CD4-positive, alpha-beta T cell treated with Interleukin-2 at 100 ng/mL for 4 hours (primary cell): Measurements from ENCODE around the gene CABCOCO1.

Experiments
- DNase-seq: peaks from one replicate; pipeline ENCODE4 v3.0.0-alpha.2; 2020; ENCODE audit warnings: low spot score

CABCOCO1 gene

DNA sequence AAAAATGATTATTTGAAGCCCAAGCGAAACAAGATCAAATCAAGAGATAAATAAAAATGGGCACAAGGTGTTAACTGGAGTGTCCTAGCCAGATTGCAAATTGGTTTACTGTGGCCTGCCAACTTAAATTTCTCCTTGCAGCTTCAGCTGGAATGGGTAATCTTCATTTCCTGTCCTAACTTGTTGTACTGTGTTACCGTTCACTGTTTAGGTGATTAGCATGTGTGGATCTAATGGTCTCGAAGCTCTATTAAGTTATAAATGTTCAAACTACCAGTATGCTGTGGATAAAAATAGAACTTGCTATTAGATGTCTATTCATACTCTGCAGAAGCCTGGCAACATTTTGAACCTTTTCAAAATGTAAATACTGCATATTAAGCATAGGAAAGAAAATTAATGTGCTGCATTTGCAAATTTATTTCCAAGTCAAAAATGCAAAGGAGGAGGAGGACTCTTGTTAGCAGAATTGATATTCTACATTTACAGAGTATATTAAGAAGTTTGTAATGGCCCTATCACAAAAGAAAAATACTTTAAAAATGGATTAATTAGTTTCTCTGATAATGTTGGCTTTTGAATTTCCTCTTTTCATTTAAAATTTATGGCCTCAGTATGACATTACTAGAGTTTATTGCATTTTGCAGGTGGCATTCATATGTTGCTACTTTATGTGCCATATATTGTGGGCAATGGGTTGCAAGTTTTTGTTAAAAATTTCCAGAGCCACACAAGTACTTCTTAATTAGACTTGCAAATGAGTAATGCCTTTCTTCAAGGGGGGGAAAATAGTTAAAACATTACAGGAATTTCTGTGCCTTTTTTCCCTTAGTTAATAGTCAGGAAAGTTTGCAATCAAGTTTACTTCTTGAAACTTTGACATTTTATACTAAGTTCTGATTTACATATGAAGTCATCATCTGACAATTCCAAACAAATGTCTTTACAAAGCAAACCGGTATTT lies 92.1 kb downstream of the CABCOCO1 start:
- DNase-seq: no peak

- no peak for DNase-seq
Measured at GRCh38 chr10:61757001-61757400, 94.3 kb downstream of the CABCOCO1 start.

- no peak for DNase-seq
Measured at GRCh38 chr10:61757525-61758397, 95.0 kb downstream of the CABCOCO1 start.

DNA sequence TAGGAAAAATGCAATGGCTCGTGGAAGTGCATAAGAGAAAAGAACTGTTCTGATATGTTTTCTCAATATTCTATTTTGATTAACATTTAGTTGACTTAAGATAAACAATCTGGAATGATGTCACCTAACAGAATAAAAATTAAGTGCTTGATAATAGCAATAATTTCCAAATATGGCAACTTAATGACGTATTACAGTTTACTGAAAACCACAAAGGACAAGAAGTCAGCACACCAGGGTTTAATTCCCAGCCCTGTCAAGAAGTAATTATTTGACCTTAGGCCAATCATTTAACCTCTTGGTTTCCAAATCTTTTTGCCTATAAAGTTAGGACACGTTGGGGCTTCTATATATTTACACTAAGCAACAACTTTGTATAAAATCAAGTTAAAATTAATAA lies 95.7 kb downstream of the CABCOCO1 start:
- no peak for DNase-seq

- DNase-seq: no peak
Measured at GRCh38 chr10:61759751-61760150, 97.0 kb downstream of the CABCOCO1 start.

DNA sequence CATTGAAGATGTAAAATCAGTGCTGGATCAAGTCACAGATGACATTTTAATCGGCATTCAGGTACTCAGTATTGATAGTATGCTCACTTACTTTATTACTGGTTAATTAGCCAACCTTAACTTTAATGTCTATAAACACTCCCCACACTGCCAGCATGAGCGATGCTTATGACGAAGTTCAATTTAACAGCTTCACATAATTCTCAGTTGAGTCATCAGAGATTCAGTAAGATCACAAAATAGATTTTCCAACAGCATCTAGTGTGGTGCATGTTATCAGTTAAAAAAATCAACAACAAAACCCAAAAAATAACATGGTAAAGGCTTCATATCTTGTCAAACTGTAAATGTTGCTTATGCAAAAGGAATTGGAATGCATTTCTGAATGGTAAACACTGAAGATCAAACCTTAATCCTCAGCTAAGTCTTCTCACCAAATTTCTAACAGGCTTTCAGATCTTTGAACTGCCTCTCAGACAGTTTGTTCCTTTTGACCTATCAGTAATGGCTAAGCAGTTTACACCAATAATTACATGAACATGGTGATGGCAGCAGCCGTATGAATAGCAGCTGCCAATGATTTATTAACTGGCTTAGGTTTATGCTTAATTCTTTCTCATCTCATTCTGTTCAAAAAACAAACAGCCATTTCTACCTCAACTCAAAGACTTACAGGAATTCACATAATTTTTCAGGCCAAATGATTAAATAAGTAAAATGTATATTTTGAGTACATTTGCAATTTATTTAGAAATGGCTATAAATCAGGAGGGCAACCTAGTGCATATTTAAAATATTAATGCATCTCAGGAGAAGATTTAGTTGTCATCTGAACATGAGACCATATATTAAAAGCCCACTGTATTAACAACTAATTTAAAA lies 98.5 kb downstream of the CABCOCO1 start:
- DNase-seq: no peak

- DNase-seq: no peak
Measured at GRCh38 chr10:61761825-61762217, 99.1 kb downstream of the CABCOCO1 start.

GRCh38 chr10:61763778-61764177 lies 101.0 kb downstream of the CABCOCO1 start:
- DNase-seq: no peak

GRCh38 chr10:61764486-61764885 lies 101.8 kb downstream of the CABCOCO1 start:
- no peak for DNase-seq

DNA sequence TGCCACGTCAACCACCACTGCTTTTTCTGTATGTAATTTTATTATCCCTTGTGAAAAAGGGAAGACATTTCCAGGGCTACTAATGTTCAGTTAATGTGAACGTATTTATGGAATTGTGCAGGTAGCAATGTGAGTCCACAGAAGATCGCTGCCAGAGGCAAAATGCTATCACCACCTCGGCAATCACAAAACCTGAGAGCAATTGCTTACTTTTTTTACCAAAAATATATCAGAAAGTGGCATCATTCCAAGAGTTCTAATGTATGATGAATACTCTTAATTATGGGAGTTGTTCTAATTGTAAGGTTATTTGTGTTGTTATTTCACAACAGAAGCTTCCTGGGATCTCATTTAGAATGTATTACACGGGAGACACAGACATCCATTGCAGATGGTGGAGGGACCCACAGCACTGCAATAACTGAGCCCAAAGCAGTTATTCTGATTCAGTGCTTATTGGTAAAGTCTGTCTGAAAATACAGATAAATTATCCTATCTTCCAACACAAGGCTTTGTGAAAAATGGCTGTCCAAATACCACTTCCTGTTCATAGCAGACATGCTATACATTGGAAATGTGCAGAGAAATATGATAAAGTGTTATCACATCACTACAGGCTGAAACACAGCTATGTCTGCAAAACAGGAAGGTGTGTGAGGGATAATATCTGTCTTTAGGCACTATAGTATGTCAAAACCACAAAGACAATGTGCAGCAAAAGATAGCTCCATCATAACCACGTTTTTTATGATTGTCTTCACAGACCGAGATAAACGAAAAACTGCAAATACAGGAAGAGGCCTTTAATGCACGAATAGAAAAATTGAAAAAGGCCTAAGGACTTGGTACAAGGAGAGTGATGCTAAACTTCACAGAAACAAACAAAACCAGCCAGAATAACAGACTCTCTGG lies 102.7 kb downstream of the CABCOCO1 start:
- DNase-seq: peak; percentile 15

- DNase-seq: no peak
Measured at GRCh38 chr10:61766927-61767326, 104.2 kb downstream of the CABCOCO1 start.

DNA sequence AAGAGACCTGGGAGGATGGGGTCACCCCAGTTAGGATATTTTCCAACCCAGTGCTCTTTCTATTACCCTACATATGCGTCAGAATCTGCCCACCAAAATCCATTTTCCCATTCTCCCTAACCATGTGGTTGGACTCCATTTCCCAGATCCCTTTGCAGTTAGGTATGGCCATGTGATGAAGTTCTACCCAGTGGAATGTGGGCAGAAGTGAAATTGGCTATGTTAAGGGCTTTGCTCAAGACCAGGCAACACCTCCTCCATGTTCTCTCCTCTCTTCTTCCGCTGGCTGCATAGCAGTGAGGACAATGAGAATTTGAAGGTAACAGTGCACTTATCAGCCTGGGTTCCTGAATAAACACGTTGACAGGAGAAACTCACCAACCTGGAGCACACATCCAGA lies 111.3 kb downstream of the CABCOCO1 start:
- no peak for DNase-seq

GRCh38 chr10:61775111-61775510 lies 112.4 kb downstream of the CABCOCO1 start:
- DNase-seq: no peak

DNA sequence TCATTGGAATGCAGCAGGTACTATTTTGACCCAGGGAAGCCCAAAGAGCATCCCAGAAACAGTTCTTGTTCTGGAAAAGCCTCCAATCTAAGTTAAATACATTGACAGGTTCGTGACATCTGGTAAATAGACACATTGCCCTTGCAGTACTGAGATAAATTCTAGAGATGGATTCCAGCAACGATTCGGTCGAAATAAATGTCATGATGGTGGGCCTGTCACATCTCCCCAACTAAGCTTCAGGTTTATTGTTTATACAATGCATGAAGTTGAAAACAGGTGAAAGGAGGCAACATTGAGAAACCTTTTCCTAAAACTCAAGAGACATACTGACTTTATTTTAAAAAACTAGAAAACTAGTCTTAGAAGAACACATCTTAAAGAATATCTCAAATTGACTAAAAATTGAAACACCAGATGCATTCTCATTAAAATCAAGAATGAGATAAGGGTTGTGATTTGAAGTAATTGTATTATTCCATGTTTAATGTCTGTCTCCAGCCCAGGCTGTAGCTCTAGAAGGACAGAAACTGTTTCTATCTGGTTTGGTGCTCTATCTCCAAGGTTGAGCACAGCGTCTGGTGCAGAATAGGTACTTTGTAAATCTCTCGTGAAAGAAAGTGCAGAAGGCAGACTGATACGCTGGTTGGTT lies 114.0 kb downstream of the CABCOCO1 start:
- no peak for DNase-seq

DNA sequence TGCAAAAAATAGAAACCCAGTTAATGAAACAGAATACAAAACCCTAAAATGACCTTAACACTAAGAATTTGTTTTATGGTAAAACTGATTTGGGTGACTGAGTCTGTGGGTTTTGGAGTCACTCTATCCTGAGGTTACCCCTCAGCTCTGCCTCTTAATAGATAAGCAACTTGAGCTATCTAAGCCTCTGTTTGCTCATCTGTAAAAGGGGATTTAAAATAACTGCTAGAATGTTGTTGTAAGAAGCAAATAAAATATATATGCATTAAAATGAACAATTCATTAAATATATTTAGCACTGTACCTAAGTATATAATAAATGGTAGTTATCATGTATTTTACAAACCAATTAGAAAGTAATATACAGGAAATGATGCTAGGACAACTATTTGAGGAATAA lies 115.4 kb downstream of the CABCOCO1 start:
- DNase-seq: no peak

DNA sequence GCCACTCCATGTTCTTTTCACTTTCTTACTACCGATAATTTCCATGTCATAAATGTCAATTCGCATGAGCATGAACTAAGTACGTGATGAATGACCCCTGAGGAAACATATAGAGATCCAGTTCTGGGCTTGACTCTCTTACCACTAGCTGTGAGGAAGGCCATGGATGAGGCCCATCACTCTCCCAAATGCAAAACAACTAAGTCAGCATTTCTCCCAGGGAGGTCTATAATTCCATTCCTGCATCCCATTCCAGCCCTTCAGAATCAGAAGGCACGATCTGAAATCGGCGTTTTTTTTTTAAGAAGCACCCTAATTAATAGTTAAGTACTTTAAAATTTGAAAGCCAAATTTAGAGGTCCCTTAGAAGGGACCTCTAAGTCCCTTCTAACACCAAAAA lies 116.5 kb downstream of the CABCOCO1 start:
- DNase-seq: no peak

DNA sequence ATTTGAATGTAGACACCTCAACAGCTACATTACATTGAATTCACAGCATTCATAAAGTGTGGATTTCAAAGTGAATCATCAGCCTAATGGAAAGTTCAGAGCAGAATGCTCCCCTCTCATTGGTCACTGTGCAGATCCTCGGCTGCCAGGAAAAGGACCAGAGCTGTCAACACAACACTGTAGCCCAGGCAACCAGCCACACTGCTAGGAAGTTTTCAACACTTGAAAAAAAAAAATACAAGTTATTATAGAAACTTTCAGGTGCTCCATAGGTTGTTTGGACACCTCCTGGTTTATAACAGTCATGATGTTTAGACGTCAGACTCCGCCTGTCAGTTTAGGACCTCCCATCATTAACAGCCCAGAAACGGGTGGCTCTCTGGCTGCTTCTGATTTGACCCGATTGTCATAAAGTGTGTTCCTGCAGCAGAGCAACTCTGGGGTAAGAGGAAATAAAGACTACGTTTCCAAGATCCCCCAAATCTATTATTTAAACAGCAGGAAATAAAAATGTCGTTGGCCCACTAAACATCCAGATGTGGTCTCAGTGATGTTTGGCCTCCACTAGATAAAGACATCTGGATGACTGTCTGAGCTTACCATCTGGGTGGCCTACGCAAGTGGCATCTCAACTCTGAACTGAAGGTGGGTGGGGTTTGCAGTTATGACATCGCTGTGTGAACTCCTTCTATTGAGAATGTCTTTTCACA lies 117.4 kb downstream of the CABCOCO1 start:
- DNase-seq: peak; percentile 42

DNA sequence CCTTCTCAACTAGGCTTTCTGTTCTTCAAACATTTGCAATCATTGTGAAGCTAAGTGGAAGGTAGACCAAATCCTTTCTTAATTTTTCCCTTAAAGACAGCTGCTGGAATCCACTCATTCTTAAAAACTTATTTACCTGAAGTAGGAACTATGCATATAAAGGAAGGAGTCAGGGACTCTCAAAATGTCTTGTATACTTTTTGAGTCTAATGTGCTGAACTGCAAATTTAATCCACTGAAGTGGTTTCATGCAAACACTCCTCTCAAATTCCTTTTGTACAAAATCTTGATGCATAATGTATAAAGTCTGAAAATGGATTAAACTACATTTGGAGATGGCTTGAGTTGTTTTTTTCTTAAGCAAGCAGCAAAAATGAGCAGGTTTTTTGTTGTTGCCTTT lies 118.0 kb downstream of the CABCOCO1 start:
- no peak for DNase-seq

- DNase-seq: no peak
Measured at GRCh38 chr10:61781969-61782403, 119.3 kb downstream of the CABCOCO1 start.
